K562 (cell line): Measurements from ENCODE around the gene MET.

ENCODE experiments used
- COPS2 ChIP-seq: fragments of 450-650 bp; conservative IDR thresholded peaks from 2 replicates; pipeline ENCODE4 v1.6.1; 2016; ENCODE audit warnings: mild to moderate bottlenecking, moderate library complexity
- MEF2A ChIP-seq: IDR thresholded peaks from 2 replicates; pipeline ENCODE4 v1.6.1; 2011; ENCODE audit warnings: low read depth, mild to moderate bottlenecking, low read length, moderate library complexity; ENCODE audit not compliant: control insufficient read depth
- NRF1 ChIP-seq, 2 experiments: fragments of 450-650 bp; IDR thresholded peaks in 1 of 2; conservative IDR thresholded peaks in 1 of 2; 2 replicates each; pipeline ENCODE4 v1.6.1; 2014; ENCODE audit warnings: mild to moderate bottlenecking in 2 of 2
- PATZ1 ChIP-seq: fragments of 250-450 bp; sonication (Bioruptor Pico); IDR thresholded peaks from 2 replicates; pipeline ENCODE4 v1.5.0; 2020; ENCODE audit warnings: mild to moderate bottlenecking, borderline replicate concordance
- TAF1 ChIP-seq: IDR thresholded peaks from 2 replicates; pipeline ENCODE4 v1.6.1; 2011; ENCODE audit warnings: mild to moderate bottlenecking, low read length, moderate library complexity; ENCODE audit not compliant: insufficient read depth, control insufficient read depth, severe bottlenecking; ENCODE audit errors: extremely low read depth
- ZBTB7A ChIP-seq: IDR thresholded peaks from 2 replicates; pipeline ENCODE4 v1.6.1; 2011; ENCODE audit warnings: low read depth, mild to moderate bottlenecking, low read length, moderate library complexity, borderline replicate concordance; ENCODE audit not compliant: control insufficient read depth
- ZNF174 ChIP-seq: fragments of 250-450 bp; sonication (Bioruptor Pico); IDR thresholded peaks from 2 replicates; pipeline ENCODE4 v1.4.0; 2020; ENCODE audit warnings: mild to moderate bottlenecking

GRCh38 chr7:116799916-116800315, 127.9 kb downstream of the MET start:
- no peak for TF ChIP-seq TAF1
- TF ChIP-seq MEF2A, result no peak
- TF ChIP-seq PATZ1 (CRISPR knock-in tag), result no peak
- TF ChIP-seq ZNF174 (CRISPR knock-in tag), result no peak
- TF ChIP-seq NRF1 (conservative IDR thresholded peaks at IDR 0.05 in 1 of 2, IDR thresholded peaks at IDR 0.05 in 1 of 2), result no peak
- TF ChIP-seq ZBTB7A, result no peak
- TF ChIP-seq COPS2, result no peak
